BLaER1 (cell line): ENCODE measurements around the gene FLCN.
"Not testable (repeated sequence)": the region's sequence is repeated elsewhere in the genome, so short reads cannot be mapped to it uniquely, and the experiment has no call there.

Experiments
- H3K27ac ChIP-seq: shearing (Covaris generic); formaldehyde crosslinking; 2 replicates; pipeline ENCODE4 v1.8.1; 2022
- H3K27me3 ChIP-seq: shearing (Covaris generic); formaldehyde crosslinking; 2 replicates; pipeline ENCODE4 v1.8.1; 2022
- H3K36me3 ChIP-seq: shearing (Covaris generic); formaldehyde crosslinking; 2 replicates; pipeline ENCODE4 v1.8.1; 2022
- H3K4me1 ChIP-seq: shearing (Covaris generic); formaldehyde crosslinking; 2 replicates; pipeline ENCODE4 v1.8.1; 2022
- H3K4me2 ChIP-seq: shearing (Covaris generic); formaldehyde crosslinking; 2 replicates; pipeline ENCODE4 v1.8.1; 2022
- H3K4me3 ChIP-seq: shearing (Covaris generic); formaldehyde crosslinking; 2 replicates; pipeline ENCODE4 v1.8.1; 2022
- H3K9ac ChIP-seq: shearing (Covaris generic); formaldehyde crosslinking; 2 replicates; pipeline ENCODE4 v1.8.1; 2022
- H3K9me3 ChIP-seq: shearing (Covaris generic); formaldehyde crosslinking; 2 replicates; pipeline ENCODE4 v1.8.1; 2022
- H4K20me1 ChIP-seq: shearing (Covaris generic); formaldehyde crosslinking; 2 replicates; pipeline ENCODE4 v1.8.1; 2022
- Cebpa-rat ChIP-seq: shearing (Covaris generic); IDR thresholded peaks from 2 replicates; pipeline ENCODE4 v1.8.1; 2022

The FLCN gene

GRCh38 chr17:17237026-17237799, at the start of gene FLCN:
Gene FLCN, minus strand, starts transcription at chr17:17237168. Its CDS starts 9,031 bp downstream, at chr17:17228137.
- Histone ChIP-seq H3K27me3 (no peaks in the 10 kb centered on the region), H3K27ac (peak within 1 kb of the TSS; percentile 100), H3K4me2 (peak within 1 kb of the TSS; percentile 93), H4K20me1 (peaks cover 38% of the 10 kb centered on the region), H3K9ac (peak within 1 kb of the TSS; percentile 99), H3K4me1 (peaks cover 38% of the 10 kb centered on the region), H3K9me3 (no peaks in the 10 kb centered on the region), H3K4me3 (peak within 1 kb of the TSS; percentile 91), H3K36me3 (peaks cover 14% of the 10 kb centered on the region)
- TF ChIP-seq Cebpa-rat, result no peak

DNA sequence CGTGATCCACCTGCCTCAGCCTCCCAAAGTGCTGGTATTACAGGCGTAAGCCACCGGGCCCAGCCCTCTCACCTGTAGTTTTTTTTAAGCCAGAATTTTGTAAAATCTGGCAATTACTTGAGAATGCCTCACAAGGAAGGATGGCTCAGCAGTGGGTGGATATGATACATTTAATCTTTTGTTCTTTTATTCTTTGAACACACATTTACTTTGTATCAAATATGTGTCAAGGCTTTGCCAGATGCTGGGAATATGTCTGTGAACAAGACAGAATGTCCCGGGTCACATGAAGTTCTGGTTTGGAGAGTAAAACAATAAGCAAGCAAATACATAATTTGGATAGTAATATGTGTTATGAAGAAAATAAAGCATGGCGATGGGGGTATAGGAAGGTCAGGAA, 49.0 kb upstream of the FLCN start:
- no peaks in the 10 kb centered on the region for H3K9me3 ChIP-seq
- no peaks in the 10 kb centered on the region for H4K20me1 ChIP-seq
- no peak overlapping the region for H3K9ac ChIP-seq
- H3K27ac ChIP-seq, result no peak overlapping the region
- H3K4me2 ChIP-seq, result no peak overlapping the region
- no peak overlapping the region for H3K4me3 ChIP-seq
- H3K27me3 ChIP-seq, result no peaks in the 10 kb centered on the region
- peaks cover 8% of the 10 kb centered on the region for H3K4me1 ChIP-seq
- no peak for TF ChIP-seq Cebpa-rat
- no peaks in the 10 kb centered on the region for H3K36me3 ChIP-seq

DNA sequence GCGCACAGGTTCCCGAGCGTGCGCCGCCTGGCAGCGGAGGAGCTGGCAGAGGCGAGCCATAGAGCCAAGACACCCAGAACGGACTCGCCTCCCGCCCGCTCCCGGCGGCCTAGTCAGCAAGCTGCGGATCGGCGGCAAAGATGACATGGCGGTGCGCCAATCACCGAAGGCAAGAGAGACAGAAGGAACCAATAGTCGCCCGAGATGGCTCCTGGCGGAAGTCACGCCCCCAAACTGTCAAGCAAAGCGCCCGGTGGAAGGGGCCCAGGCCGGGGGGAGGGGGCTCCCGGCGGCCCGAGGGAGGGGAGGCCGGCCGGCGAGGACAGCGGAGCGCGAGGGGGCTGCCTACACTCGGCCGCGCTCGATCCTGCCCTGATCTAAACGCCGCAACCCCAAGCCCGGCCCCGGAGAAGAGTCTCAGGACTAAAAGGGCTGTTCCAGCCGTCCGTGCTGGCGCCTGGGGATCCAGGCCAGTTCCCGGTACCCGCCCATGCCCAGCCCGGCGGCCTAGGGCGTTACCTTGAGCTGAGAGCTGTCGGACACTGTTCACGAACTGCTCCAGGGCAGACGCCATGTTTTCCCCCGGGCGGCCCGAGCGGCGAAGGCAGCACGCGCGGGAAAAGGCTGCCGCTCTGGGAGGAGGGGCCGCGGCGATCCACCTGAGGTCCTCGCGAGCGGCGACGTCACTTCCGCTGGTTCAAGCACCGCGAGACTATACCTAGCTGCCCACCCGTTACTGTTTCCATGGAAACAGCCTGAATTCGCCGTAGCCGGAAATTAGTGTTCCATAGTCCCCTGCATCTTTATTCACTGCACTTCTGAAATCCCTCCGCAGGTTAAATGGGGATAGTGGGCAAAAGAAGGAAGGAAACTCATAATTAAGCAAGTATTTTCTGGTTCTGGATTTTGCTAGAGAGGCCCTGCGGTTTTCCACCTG, 43.9 kb upstream of the FLCN start, which contains the start of gene COPS3:
TSS of gene COPS3 (minus strand) at position 634 of the 937 bp plus-strand sequence. CDS start at position 574, 60 bp downstream.
- H3K9ac ChIP-seq, result peak within 1 kb of the TSS; percentile 96
- peaks cover 47% of the 10 kb centered on the region for H4K20me1 ChIP-seq
- no peaks in the 10 kb centered on the region for H3K9me3 ChIP-seq
- TF ChIP-seq Cebpa-rat, result no peak
- H3K4me3 ChIP-seq, result peak within 1 kb of the TSS; percentile 82
- H3K27ac ChIP-seq, result peak within 1 kb of the TSS; percentile 97
- H3K27me3 ChIP-seq, result no peaks in the 10 kb centered on the region
- peaks cover 20% of the 10 kb centered on the region for H3K36me3 ChIP-seq
- H3K4me1 ChIP-seq, result peaks cover 27% of the 10 kb centered on the region
- peak within 1 kb of the TSS; percentile 86 for H3K4me2 ChIP-seq

DNA sequence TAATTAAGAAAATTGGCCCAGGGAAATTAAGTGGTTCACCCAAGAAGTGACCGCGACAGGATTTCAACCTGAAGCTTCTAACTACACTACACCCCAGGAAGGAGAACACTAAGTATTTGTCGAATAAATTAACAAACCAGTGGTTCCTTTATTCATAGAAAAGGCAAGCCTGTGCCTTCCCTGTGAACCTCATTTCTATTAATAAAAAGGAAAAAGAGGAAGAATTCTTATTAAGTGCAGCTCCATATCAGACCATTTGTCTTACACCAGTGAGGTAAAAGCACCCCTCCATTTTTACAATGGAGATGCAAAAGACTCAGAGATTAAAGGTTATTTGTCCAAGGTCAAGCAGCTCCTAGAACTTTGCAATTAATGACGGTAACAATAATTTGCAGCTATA, 42.3 kb upstream of the FLCN start:
- Histone ChIP-seq H3K4me3 (peak overlapping the region; percentile 82), H3K4me2 (peak overlapping the region; percentile 86), H3K27ac (no peak overlapping the region), H4K20me1 (peaks cover 62% of the 10 kb centered on the region), H3K36me3 (peaks cover 36% of the 10 kb centered on the region), H3K9ac (peak overlapping the region; percentile 96), H3K4me1 (peaks cover 27% of the 10 kb centered on the region), H3K27me3 (no peaks in the 10 kb centered on the region), H3K9me3 (no peaks in the 10 kb centered on the region)
- no peak for TF ChIP-seq Cebpa-rat

GRCh38 chr17:17277431-17277830, 40.5 kb upstream of the FLCN start:
- H3K4me2 ChIP-seq, result not testable (repeated sequence)

DNA sequence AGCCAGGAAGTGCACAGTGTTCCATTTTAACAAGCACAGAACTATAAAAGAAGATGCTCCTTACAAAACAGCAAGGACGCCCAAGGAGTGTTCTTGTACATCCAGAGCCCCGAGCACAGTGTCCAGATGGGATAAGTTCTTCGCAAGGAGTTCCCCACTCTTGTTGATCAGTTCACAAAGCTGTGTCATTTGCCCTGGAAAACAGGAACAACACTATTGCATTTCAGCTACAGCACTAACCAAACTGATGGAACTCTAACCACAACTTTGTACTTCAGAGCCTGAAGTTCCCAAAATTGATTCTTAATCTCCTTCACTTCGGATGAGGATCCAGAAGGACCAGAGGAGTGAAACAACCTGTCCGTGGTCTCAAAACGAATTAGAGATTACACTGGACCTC, 39.0 kb upstream of the FLCN start:
- Histone ChIP-seq H4K20me1 (peaks cover 96% of the 10 kb centered on the region), H3K36me3 (peaks cover 69% of the 10 kb centered on the region), H3K9ac (no peak overlapping the region), H3K27me3 (no peaks in the 10 kb centered on the region), H3K9me3 (no peaks in the 10 kb centered on the region), H3K4me3 (no peak overlapping the region), H3K4me1 (peaks cover 19% of the 10 kb centered on the region), H3K4me2 (no peak overlapping the region), H3K27ac (no peak overlapping the region)
- TF ChIP-seq Cebpa-rat, result no peak

More at GRCh38 chr17:17277431-17277830, 40.5 kb upstream of the FLCN start:
- H3K4me3 ChIP-seq, H3K9me3 ChIP-seq, H3K27ac ChIP-seq, H3K9ac ChIP-seq, H3K27me3 ChIP-seq: not testable (repeated sequence)
- Histone ChIP-seq H4K20me1 (peaks cover 81% of the 10 kb centered on the region), H3K4me1 (peaks cover 27% of the 10 kb centered on the region), H3K36me3 (peaks cover 54% of the 10 kb centered on the region)

DNA sequence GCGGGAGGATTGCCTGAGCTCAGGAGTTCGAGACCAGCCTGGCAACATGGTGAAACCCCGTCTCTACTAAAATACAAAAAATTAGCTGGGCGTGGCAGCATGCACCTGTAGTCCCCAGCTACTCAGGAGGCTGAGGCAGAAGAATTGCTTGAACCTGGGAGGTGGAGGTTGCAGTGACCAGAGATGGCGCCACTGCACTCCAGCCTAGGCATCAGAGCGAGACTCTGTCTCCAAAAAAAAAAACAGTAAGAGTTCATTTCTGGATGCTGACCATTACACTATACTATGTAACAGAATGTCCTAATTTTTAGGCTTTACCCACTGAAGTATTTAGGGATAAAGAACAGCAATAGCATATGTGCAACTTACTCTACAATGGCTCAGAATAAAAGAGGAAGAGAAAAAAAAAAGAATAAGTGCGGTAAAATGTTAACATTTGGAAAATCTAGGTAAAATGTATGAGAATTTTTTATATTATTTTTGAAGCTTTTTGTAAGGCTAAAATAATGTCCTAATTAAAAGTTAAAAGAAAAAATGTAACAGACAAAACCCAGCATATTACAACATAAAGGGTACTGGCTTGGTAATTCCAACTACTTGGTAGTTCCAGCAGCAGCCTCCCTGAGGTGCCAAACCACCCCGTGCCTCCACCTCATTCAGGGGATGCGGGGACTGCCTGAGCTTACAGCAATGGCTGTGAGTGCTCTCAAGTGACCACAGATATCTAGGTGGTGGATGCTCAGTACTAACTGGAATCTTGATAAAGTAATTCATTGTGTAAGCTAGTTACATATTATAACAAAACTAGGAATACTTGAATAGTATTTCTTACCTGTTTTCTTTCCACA, 33.2 kb upstream of the FLCN start:
- H3K27me3 ChIP-seq, result no peaks in the 10 kb centered on the region
- H3K4me3 ChIP-seq, result no peak overlapping the region
- H3K4me2 ChIP-seq, result no peak overlapping the region
- H3K9ac ChIP-seq, result no peak overlapping the region
- TF ChIP-seq Cebpa-rat, result no peak
- no peak overlapping the region for H3K27ac ChIP-seq
- peaks cover 62% of the 10 kb centered on the region for H4K20me1 ChIP-seq
- H3K9me3 ChIP-seq, result no peaks in the 10 kb centered on the region
- no peaks in the 10 kb centered on the region for H3K4me1 ChIP-seq
- H3K36me3 ChIP-seq, result peaks cover 100% of the 10 kb centered on the region

DNA sequence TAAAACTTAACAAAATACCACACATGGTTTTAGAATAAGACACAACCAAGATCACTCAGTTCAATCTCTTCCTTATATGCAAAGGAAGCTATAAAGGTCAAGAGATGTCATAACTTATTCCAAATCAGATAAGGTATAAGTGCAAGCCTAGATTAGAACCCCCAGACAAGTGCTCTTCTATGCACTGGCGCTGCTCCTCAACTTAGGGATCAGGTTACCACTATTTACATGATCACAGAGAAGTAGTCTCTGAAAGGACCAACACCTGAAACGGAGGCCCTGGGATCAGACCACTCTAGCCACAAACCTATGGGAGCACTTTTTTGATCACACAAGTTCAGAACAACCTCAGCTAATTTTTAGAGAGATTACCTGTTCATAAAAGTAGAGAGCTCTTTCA, 27.5 kb upstream of the FLCN start:
- no peaks in the 10 kb centered on the region for H3K4me1 ChIP-seq

DNA sequence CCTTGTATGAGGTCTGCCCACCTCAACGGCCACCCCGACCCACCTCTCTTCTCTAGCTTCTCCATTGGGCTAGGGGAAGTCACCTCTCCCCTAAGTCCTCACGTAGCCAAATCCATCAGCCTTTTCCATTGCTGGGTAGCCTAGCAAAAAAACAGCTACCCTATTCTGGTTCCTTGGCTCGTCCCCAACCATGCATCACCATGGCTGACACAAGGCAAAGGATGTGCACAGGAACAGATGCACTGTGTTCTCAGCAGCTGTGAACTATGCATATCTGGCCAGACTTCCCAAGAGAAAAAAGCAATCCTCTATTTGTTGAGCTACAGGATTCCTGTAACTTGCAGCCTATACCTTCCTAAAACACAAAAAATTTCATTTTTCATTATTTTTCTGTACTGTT, 22.0 kb upstream of the FLCN start:
- Histone ChIP-seq H3K36me3 (peaks cover 100% of the 10 kb centered on the region), H3K9ac (no peak overlapping the region), H3K4me1 (no peaks in the 10 kb centered on the region), H3K4me3 (no peak overlapping the region), H3K9me3 (no peaks in the 10 kb centered on the region), H3K27ac (no peak overlapping the region), H3K27me3 (no peaks in the 10 kb centered on the region), H3K4me2 (no peak overlapping the region), H4K20me1 (peaks cover 7% of the 10 kb centered on the region; the same call in 1 of the 2 replicates)
- TF ChIP-seq Cebpa-rat, result no peak

More for the DNA sequence above, 27.5 kb upstream of the FLCN start:
- H3K9ac ChIP-seq, result no peak overlapping the region
- peaks cover 6% of the 10 kb centered on the region; the same call in 1 of the 2 replicates for H4K20me1 ChIP-seq
- H3K27ac ChIP-seq, result no peak overlapping the region
- TF ChIP-seq Cebpa-rat, result no peak
- no peaks in the 10 kb centered on the region for H3K27me3 ChIP-seq
- H3K9me3 ChIP-seq, result no peaks in the 10 kb centered on the region
- no peak overlapping the region for H3K4me3 ChIP-seq
- H3K36me3 ChIP-seq, result peaks cover 100% of the 10 kb centered on the region
- no peak overlapping the region for H3K4me2 ChIP-seq
